HT1080 (cell line): ENCODE data around the gene OR2AG1. TPM values are rescaled to one million over a fixed set of nuclear protein-coding genes. Genes with fewer than 3 reads are reported as not detected.
"Not testable (repeated sequence)": the region's sequence is repeated elsewhere in the genome, so short reads cannot be mapped to it uniquely, and the experiment has no call there.

ENCODE experiments used
- DNase-seq: peaks from one replicate; pipeline ENCODE4 v3.0.0-alpha.2; 2015; ENCODE audit warnings: low read depth
- total RNA-seq: library from RNA; depleted of rRNA; stranded (reverse); fragments of >200 nt; shearing (Covaris generic); gene quantifications from 2 replicates; pipeline ENCODE4 v1.2.3, GENCODE V29; 2014; rRNA removed

The OR2AG1 gene
- total RNA-seq, 1 experiment from 2014 or later = not detected

DNA sequence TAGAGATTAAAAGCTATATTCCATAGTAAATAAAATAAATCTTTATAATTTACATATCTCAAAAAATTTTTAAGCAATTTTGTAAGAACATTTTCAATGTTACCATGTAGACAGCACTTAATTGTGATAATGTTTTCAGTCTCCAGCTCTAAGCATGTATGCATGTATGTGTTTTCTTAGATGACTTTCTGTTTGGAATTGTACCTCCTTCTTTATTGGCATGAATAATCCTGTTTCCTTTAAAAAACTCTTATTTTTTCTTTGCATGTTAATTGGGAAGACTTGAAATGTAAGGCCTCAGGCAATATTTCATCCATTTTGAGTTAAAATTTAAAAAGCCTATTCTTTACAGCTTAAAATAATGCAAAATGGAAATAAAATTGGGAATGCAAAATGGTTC, 2.0 kb upstream of the OR2AG1 start:
- no peak for DNase-seq

DNA sequence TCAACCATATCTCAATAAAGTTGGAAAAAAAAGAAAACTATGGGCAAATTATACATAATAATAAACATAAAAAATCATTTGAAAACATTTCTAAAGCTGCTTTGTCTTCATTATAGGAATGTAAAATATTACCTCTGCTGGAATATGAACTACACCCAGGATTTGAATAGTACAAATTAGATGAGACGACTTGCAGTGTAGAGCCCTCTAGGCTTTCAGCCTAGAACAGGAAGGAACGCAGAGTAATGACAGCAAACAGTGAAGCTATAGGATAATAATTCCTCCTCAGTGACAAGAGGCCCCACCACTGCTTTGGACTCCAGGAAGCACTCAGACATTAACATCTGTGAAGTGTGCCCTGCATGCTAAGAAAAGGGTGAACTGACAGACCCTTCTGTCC, 7.7 kb downstream of the OR2AG1 start:
- DNase-seq = no peak

DNA sequence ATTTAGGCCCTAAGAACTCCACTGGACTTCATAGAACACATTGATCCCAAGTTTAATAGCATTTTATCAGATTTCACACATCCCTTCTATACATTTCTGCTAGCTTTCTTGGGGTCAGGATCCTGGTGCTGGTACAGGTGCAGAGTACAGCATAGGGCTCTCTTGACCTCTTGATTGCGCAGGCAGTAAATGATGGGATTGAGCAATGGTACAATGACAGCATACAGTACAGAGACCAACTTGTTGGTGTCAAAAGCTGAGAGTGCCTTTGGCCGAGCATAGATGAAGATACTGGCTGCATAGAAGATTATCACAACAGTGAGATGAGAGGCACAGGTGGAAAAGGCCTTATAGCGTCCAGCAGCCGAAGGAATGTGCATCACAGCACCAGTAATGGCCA, 11.8 kb downstream of the OR2AG1 start:
- no peak for DNase-seq

DNA sequence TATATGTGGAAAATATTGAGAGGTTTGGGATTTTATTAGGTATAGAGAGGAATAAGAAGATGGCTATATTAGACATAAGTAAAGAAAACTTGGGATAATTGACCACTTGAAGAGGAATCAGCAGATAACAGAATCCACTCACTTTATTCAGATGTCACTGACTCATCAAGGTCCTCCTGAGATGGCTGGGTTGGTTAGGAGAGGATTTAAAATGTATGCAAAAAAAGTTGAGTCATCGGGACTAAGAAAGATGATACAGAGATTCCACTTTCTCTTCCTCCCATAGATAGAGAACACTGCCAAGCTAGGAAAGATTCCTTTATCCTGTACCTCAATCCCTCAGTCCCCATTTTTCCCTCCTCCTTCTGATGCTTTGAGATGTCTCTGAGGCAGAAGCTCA, 16.6 kb downstream of the OR2AG1 start, which contains the start of gene OR6A2:
OR6A2 (minus strand) TSS at position 288 of the 400 bp plus-strand sequence. CDS start 3,981 bp downstream, outside the sequence.
- peak; percentile 50 for DNase-seq

GRCh38 chr11:6801075-6801474, 18.3 kb downstream of the OR2AG1 start:
- DNase-seq = not testable (repeated sequence)

- DNase-seq = peak; percentile 44
Observed at GRCh38 chr11:6812390-6813005, 29.7 kb downstream of the OR2AG1 start.

GRCh38 chr11:6813656-6814055, 30.8 kb downstream of the OR2AG1 start:
- DNase-seq = no peak

DNA sequence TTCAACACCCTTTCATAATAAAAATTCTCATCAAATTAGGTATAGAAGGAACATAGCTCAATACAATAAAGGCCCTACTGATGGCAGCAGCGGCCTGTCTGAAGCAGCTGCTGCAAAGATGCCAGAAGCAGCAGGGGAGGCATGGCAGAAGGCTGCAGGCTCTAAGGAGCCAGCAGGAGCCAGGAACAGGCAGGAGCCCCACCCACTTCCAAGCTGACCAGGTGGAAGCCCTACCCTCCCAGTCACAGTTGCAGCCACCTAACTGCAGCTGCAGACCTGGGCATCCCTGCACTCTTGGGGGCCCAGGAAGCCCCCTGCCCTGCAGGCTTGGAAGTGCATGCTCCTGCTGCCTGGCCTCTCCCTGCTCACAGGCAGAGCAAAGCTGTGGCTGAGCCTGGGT, 34.9 kb downstream of the OR2AG1 start:
- no peak for DNase-seq

DNA sequence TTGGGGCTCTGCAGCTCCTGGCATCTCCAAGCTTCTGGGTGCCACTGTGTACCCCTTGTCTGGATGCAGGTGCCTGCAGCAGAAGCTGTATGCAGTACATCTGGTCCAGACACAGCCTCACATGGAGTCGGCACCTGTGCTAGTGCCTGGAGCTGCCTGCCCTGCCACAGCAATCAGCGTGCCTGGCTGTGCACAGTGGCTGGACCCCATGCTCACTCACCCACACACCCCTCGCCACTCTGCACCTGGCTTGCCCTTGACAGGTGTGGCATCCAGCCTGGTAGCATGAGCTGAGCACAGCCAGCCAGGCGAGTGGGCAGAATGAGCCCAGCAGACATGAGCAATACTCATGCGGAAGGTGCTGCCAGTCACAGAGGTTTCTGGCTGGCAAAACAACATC, 36.1 kb downstream of the OR2AG1 start:
- no peak for DNase-seq

- no peak for DNase-seq
Observed at GRCh38 chr11:6824136-6824823, 41.5 kb downstream of the OR2AG1 start.

DNA sequence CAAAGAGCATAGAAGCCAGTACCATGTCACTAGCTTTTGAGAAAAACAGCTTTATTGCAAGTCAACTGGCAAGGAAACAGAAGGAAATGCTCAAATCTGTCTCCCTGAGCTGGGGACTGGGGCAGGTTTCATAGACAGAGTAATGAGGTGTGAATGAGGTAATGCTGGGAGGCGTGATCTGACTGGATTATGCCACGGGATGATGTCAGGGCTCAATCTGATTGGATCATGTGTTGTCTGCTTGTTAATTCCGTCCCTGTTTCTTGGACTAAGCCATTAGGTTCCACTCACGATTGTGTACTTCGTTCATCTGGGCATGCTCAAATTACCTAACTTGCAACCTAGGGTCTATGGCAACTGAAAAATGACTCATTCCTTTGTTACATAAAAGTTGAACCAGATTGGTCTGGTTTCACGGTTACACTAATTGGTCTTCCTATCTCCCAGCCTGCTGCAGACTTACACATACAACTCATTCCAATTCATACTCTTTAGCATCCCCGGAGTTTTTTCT, 42.5 kb downstream of the OR2AG1 start:
- DNase-seq = peak; percentile 49

DNA sequence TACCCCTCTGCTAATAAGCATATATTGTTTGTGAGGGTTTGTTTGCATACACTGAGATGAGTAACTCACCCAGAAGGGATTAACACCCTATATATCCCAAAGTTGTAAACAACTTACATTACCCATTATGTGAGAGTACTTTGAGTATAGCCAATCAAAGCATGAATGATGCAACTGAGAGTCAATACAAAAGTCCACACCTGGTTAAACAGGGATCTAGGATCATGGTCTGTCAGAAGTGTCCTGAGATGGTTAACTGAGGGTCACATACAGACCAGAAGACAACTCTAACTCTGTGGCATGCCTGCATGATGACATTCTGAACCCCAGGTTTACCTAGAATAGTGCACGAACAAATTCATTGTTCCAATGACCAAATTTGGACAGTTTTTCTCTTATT, 45.3 kb downstream of the OR2AG1 start:
- no peak for DNase-seq

GRCh38 chr11:6833356-6833755, 50.5 kb downstream of the OR2AG1 start:
- no peak for DNase-seq

DNA sequence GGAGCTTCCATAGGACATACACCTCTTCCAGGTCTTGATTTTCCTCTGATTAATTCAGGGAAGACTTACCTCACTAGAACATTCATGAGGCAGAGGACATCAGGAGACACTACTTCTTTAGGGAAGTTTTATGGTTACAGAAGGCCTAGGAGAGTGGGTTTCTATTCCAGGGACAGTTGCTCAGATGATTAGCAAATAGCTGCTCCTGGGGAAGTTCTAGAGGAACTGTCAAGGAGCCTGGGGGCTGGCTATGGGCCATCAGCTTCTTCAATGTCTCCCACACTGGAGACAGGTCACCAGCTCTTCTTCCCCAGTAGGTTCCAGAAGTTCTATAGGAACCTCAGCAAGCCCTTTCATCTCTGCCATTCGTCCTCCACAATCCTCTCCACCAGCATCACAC, 51.2 kb downstream of the OR2AG1 start:
- DNase-seq = no peak

Other genes with a start within 250 kb of the OR2AG1 start
- gene RRP8, start 179.4 kb upstream of the OR2AG1 start, total RNA-seq = 40.8 and 44.9 TPM in 2 replicates
- gene ILK, start 179.2 kb upstream of the OR2AG1 start, total RNA-seq = 142 and 149 TPM in 2 replicates
- gene TAF10, start 170.8 kb upstream of the OR2AG1 start, total RNA-seq = 228 and 254 TPM in 2 replicates
- gene TPP1, start 163.6 kb upstream of the OR2AG1 start, total RNA-seq = 10.7 and 31.2 TPM in 2 replicates
- 0.57 and 0.66 TPM in 2 replicates for gene DCHS1, start 127.2 kb upstream of the OR2AG1 start, total RNA-seq
- gene MRPL17, start 99.7 kb upstream of the OR2AG1 start, total RNA-seq = 93.0 and 140 TPM in 2 replicates
- not detected in 2 replicates for gene OR2AG2, start 11.0 kb upstream of the OR2AG1 start, total RNA-seq
- not detected in 2 replicates for gene OR6A2, start 16.7 kb downstream of the OR2AG1 start, total RNA-seq
- gene OR10A5, start 62.7 kb downstream of the OR2AG1 start, total RNA-seq = not detected in 2 replicates
- not detected in 2 replicates for gene OR10A2, start 80.0 kb downstream of the OR2AG1 start, total RNA-seq
- gene OR10A4, start 93.6 kb downstream of the OR2AG1 start, total RNA-seq = not detected in 2 replicates
- not detected in 2 replicates for gene OR2D2, start 109.5 kb downstream of the OR2AG1 start, total RNA-seq
- gene OR2D3, start 138.0 kb downstream of the OR2AG1 start, total RNA-seq = not detected in 2 replicates
- not detected in 2 replicates for gene ZNF215, start 143.4 kb downstream of the OR2AG1 start, total RNA-seq
- 0.03 TPM in 1 of 2 replicates, not detected in the other for gene ZNF214, start 237.3 kb downstream of the OR2AG1 start, total RNA-seq
- not detected in 2 replicates for gene NLRP14, start 237.5 kb downstream of the OR2AG1 start, total RNA-seq